H1 (cell line): ENCODE results near the gene ADARB2. TPM values are rescaled to one million over a fixed set of nuclear protein-coding genes. Genes with fewer than 3 reads are reported as not detected.

ENCODE experiments used
- CBX5 ChIP-seq: fragments of 300-800, 300-1000 bp; sonication (generic); IDR thresholded peaks from 2 replicates; pipeline ENCODE4 v1.7.1; 2016; ENCODE audit warnings: antibody characterized with exemption, low read length, low read depth
- CHD1 ChIP-seq: IDR thresholded peaks from 2 replicates; pipeline ENCODE4 v1.6.1; 2012; ENCODE audit warnings: low read depth, low read length, improper control_type of control experiment
- CHD7 ChIP-seq: fragments of 300-600 bp; sonication (generic); IDR thresholded peaks from 2 replicates; pipeline ENCODE4 v1.7.1; 2012; ENCODE audit warnings: low read length, moderate library complexity, mild to moderate bottlenecking, inconsistent platforms; ENCODE audit not compliant: insufficient replicate concordance
- EP300 ChIP-seq, 2 experiments: IDR thresholded peaks; 1 replicate in 1 of 2; 2 replicates in 1 of 2; pipeline ENCODE4 v1.6.1; 2011 to 2012; ENCODE audit warnings: low read depth in 2 of 2, low read length in 2 of 2, mild to moderate bottlenecking in 2 of 2, borderline replicate concordance in 1 of 2, inconsistent platforms in 1 of 2, moderate library complexity in 1 of 2
- GTF2F1 ChIP-seq: IDR thresholded peaks from 2 replicates; pipeline ENCODE4 v1.6.1; 2012; ENCODE audit warnings: low read depth, low read length, improper control_type of control experiment, borderline replicate concordance
- KDM1A ChIP-seq: fragments of 200-600, 300-600 bp; sonication (generic); IDR thresholded peaks from 2 replicates; pipeline ENCODE4 v1.7.1; 2016; ENCODE audit warnings: mild to moderate bottlenecking, low read length, borderline replicate concordance
- SIN3A ChIP-seq, 2 experiments: IDR thresholded peaks in 1 of 2; conservative IDR thresholded peaks in 1 of 2; 2 replicates each; pipeline ENCODE4 v1.6.1; 2011 to 2012; ENCODE audit warnings: low read length in 2 of 2, improper control_type of control experiment in 1 of 2, low read depth in 1 of 2, mild to moderate bottlenecking in 1 of 2
- USF2 ChIP-seq: IDR thresholded peaks from 2 replicates; pipeline ENCODE4 v1.6.1; 2011; ENCODE audit warnings: low read length, improper control_type of control experiment
- polyA plus RNA-seq, 7 experiments: library from polyadenylated mRNA; depleted of rRNA in 3 of 7; stranded (reverse) in 5 of 7; unstranded in 2 of 7; fragments of >200 nt in 5 of 7; fragments of 200-250 nt in 2 of 7; gene quantifications; 1 replicate in 5 of 7; 2 replicates in 1 of 7; 4 replicates in 1 of 7; pipeline versions ENCODE4 v1.2.1 to v1.2.3, GENCODE V29; 2011 to 2013; ENCODE audit warnings: missing spikeins in 2 of 7, mixed read lengths in 2 of 7
- total RNA-seq: library from RNA; stranded (reverse); fragmentation: NEBNext Ultra II Directional; extraction: Animal tissue kit (Norgen Biotek cat#: 25700); gene quantifications from 2 replicates; pipeline ENCODE4 v1.2.1, GENCODE V29; 2021

ADARB2 gene
- total and polyA plus RNA-seq, 2 of the 8 experiments (the other 6 are each of a cell fraction or from before 2014, with no cell fraction given): 2.2 to 2.8 TPM

GRCh38 chr10:1716839-1717238 lies 20.5 kb downstream of the ADARB2 start (continued):
- TF ChIP-seq CHD7: no peak
- TF ChIP-seq GTF2F1: no peak
- peak; percentile 68 for TF ChIP-seq USF2
- no peak for TF ChIP-seq CHD1
- TF ChIP-seq EP300 (IDR thresholded peaks at IDR 0.05; ENCODE audit: borderline replicate concordance in 1 of 2, low read depth in 2 of 2, low read length in 2 of 2): no peak
- no peak for TF ChIP-seq CBX5
- no peak for TF ChIP-seq KDM1A
- TF ChIP-seq SIN3A (conservative IDR thresholded peaks at IDR 0.05 in 1 of 2, IDR thresholded peaks at IDR 0.05 in 1 of 2; ENCODE audit: low read depth in 1 of 2, low read length in 2 of 2): no peak
